IPS-NIHi7 (cell line): ENCODE results near the gene RFX2.

ENCODE experiments used
- DNase-seq: peaks from one replicate; pipeline ENCODE4 v3.0.0; 2012; ENCODE audit warnings: mixed read lengths; ENCODE audit errors: extremely low spot score

Gene RFX2

GRCh38 chr19:6103894-6104293 is 6.4 kb downstream of the RFX2 start:
- no peak for DNase-seq

DNA sequence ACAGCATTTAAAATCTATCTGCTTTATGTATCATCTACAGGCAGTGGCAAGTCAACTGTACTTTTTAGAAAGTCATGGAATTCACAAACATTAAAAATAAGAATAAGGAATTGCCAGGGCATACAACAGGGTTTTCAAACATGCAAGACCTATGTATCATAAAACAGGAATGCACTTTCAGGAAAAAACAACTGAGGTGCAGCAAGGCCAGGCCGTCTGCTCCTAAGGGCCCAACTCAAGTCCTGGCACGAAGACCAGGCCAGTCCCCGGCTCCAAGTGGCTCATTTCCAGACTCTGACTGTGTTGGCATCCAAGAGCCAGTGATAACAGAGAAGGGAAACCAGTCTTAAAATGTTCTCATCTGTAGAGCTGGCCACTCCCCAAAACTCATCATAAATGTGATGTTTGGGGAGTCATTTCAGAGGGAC is 7.1 kb downstream of the RFX2 start:
- DNase-seq: no peak

- no peak for DNase-seq
These were observed 8.3 kb downstream of the RFX2 start for GRCh38 chr19:6101991-6102390.

- no peak for DNase-seq
These were observed 8.9 kb downstream of the RFX2 start for GRCh38 chr19:6101291-6101825.

- no peak for DNase-seq
These were observed 9.9 kb downstream of the RFX2 start for GRCh38 chr19:6100284-6100915.

GRCh38 chr19:6099599-6099998 is 10.7 kb downstream of the RFX2 start:
- no peak for DNase-seq

DNA sequence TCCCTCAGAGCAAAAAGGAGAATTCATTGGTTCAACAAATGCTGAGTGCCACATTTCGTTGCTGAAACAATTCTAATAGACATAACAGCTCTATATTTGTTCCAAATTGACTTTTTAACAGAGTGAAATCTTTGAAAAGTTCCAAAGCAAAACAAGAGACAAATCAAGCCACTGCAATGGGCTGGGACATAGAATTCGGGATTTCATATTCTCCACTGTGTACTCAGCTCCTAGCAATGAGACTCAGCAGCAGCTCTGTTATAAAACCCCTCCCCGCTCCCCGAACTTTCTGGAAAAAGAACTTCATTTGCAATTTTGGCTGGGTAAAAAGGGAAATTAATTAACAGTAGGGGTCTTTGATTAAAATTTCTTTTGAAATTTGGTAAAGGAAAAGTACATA is 11.3 kb downstream of the RFX2 start:
- DNase-seq: no peak

DNA sequence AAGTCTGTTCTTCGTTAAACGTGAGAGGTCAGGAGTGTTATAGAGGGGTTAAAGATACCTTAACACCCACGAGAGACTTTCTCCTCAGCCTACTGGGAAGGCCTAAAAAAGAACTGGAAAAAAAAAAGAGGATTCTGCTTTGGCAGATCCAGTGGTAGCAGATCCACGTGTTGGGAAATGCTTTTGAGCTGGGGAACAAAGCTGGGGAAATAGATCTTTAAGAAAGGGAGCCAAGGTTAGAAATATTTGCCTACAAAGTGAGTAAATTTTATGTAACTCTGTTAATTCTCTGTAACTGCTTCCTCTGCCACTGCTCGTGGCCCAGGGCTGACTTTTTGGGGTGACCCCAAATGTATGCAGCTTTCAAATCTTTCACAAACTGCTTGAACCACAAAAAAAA is 11.7 kb downstream of the RFX2 start:
- no peak for DNase-seq

DNA sequence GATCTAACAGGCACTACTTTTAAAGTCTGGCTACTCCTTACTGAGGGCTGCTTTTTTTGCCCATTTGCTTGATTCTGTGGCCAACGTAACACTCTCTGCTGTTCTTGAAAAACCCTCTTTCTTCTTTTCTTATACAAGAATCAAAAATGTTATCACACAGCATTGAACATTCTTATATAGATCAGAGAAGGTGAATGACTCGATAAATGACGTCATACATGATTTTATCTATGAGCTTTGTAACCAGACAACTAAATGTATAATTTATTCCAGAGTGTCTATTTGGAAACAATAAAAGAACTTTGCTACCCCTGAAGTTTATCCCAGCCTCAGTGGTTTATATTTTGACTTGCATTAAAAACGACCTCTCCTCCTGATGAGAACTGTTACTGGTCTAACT is 12.4 kb downstream of the RFX2 start:
- no peak for DNase-seq

GRCh38 chr19:6095760-6096159 is 14.5 kb downstream of the RFX2 start:
- no peak for DNase-seq

- DNase-seq: peak; percentile 67
These were observed 17.7 kb downstream of the RFX2 start for GRCh38 chr19:6092329-6093286.

- no peak for DNase-seq
These were observed 18.5 kb downstream of the RFX2 start for GRCh38 chr19:6091771-6092291.

DNA sequence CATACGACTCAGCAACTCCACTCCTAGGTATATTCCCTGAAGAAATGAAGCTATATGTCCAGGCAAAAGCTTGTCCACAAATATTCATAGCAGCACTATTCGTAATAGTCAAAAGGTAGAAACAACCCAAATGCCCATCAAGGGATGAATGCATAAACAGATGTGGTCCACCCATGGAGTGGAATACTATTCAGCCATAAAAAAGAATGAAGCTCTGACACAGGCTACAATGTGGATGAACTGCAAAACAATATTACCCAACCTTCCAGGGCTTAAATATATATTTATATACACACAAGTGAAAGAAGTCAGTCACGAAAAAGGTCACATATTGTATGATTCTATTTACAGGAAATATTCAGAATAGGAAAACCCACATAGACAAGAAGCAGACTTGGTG is 19.7 kb downstream of the RFX2 start:
- no peak for DNase-seq

DNA sequence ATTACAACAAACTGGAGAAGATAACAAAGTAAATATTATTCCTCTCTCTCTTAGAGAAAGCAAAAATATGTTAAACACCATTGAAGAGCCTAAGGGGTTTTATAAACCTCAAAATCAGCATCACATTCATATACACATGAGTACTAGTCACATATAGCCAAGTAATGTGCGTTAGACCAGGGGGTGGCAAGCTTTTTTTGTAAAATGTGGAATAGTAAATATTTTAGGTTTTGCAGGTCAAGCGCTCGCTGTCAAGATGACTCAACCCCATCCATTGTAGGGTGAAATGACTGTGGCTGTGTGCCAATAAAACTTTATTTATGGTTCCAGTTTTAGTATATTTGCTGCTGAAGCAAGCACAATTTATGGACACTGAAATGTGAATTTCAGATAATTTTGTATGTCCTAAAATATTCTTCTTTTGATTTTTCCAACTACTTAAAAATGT is 21.7 kb downstream of the RFX2 start:
- DNase-seq: no peak

GRCh38 chr19:6087074-6087571 is 23.2 kb downstream of the RFX2 start:
- DNase-seq: no peak

DNA sequence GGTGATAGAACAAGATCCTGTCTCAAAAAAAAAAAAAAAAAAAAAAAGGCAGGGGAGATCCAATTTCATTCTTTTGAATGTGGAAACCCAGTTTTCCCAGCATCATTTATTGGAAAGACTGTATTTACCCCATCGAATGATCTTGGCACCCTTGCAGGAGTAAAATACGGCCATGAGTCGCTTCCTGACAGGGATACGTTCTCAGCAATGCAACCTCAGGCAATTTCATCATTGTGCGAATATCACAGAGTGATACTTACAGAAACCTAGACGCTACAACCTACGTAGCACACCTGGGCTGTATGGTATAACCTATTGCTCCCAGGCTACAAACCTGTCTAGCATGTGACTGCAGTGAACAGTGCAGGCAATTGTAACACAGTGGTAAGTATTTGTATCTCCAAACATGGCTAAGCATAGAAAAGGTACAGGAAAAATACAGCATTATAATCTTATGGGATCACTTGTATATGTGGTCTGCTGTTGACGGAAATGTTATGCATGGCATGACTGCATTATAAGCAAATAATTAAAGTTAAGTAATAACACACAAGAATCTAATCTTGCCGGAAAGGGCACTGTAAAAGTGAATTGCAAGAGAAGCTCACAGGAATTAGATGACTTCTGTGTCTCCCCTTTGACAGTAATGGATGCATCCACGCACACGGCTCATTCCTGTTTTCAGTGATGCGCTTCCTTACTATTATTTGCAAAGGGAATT is 24.1 kb downstream of the RFX2 start:
- DNase-seq: no peak

- no peak for DNase-seq
These were observed 25.5 kb downstream of the RFX2 start for GRCh38 chr19:6084821-6085220.

DNA sequence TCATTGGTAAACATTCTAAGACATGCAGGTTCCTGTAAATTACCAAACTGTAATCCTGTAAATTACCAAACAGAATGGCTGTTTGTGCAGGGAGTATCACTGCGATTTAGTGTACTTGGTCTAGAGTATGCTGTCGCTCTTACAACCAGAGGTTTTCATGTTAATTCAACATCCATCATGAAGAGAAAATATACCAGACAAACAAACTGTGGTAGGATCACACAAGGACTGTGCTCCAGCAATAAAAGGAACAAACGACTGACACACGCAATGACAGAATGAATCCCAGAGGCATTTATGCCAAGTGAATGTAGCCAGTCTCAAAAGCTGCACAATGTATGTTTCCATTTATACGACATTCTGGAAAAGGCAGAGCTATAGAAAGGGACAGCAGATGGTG is 31.2 kb downstream of the RFX2 start:
- DNase-seq: no peak

DNA sequence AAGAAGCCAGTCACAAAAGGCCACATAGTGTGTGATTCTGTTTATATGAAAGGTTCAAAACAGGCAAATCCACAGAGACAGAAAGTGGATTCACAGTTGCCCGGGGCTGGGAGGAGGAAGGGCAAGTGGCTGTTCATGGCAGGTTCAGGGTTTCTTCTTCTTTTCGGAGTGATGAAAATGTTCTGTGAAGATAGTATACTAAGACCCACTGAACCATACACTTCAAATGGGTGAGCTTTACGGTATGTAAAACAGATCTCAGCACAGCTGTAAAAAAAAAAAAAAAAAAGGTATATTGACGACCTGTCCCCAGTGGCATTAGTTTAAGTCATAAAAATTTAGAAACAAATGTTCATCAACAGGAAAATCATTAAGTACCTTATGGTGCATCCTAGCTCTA is 32.2 kb downstream of the RFX2 start:
- no peak for DNase-seq

DNA sequence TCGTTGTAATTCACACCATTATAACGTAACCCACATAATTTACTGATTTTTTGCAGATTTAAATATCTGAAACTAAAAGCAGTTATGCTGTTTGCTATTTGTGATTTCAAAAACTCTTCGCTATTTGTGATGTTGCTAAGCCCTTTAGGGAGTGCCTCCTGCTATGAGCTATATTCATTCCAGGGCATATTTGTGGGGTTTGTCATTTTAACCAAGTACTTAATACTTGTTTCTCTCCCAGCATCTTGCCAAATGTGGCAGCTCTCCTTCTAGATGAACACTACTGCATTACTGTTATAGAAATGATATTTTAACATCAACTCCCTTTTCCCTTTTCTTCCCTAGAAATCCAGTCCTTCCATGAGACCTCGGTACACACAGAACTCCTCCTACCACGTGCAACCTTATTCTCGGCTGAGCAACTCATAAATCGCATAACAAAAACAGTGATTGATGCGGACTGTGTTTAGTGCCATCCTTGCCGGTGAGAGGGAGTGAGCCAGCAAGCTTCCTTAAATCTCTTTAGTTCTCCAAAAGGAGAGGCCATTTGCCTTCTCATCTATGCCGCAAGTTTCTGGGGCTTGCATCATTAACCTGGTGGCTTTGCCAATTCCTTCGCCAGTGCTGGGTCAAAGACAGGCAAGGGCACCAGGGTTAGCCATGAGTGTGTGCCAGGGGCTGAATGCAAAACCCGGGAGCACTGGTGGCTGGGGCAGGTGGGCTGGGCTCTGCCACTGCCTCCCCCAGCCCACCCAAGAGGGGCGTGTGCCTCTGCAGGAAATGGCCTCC is 33.4 kb downstream of the RFX2 start:
- DNase-seq: no peak

- no peak for DNase-seq
These were observed 34.0 kb downstream of the RFX2 start for GRCh38 chr19:6076291-6076665.
